Measurements from ENCODE around the gene HOXC11. TPM values are rescaled to one million over a fixed set of nuclear protein-coding genes. Genes with fewer than 3 reads are reported as not detected.

Gene HOXC11
- total RNA-seq, result not detected

GRCh38 chr12:53972722-53973235, at the start of gene HOXC11:
TSS of gene HOXC11 (plus strand) at chr12:53973126. CDS start at chr12:53973242, 116 bp downstream.
- DNase-seq, result no peak

GRCh38 chr12:53924521-53925405, 48.2 kb upstream of the HOXC11 start:
- DNase-seq, result no peak

- DNase-seq, result no peak
Observed at GRCh38 chr12:53927220-53928029, 45.5 kb upstream of the HOXC11 start.

GRCh38 chr12:53928054-53928835, 44.7 kb upstream of the HOXC11 start:
- DNase-seq, result no peak

GRCh38 chr12:53929527-53929926, 43.4 kb upstream of the HOXC11 start:
- DNase-seq, result no peak

GRCh38 chr12:53930591-53931255, 42.2 kb upstream of the HOXC11 start:
- DNase-seq, result no peak

GRCh38 chr12:53931844-53932581, 40.9 kb upstream of the HOXC11 start:
- DNase-seq, result no peak

GRCh38 chr12:53932915-53933314, 40.0 kb upstream of the HOXC11 start:
- no peak for DNase-seq

- no peak for DNase-seq
Observed at GRCh38 chr12:53935383-53936341, 37.3 kb upstream of the HOXC11 start.

- no peak for DNase-seq
Observed at GRCh38 chr12:53937099-53937498, 35.8 kb upstream of the HOXC11 start.

- DNase-seq, result no peak
Observed at GRCh38 chr12:53937596-53938325, 35.2 kb upstream of the HOXC11 start.

GRCh38 chr12:53938326-53939140, 34.4 kb upstream of the HOXC11 start, which contains the start of gene HOXC13:
TSS of gene HOXC13 (plus strand) at chr12:53938831. CDS start at chr12:53938907, 76 bp downstream.
- no peak for DNase-seq

- no peak for DNase-seq
Observed at GRCh38 chr12:53939141-53940108, 33.5 kb upstream of the HOXC11 start.

GRCh38 chr12:53940443-53941014, 32.4 kb upstream of the HOXC11 start:
- DNase-seq, result no peak

GRCh38 chr12:53941187-53941586, 31.7 kb upstream of the HOXC11 start:
- DNase-seq, result no peak

- no peak for DNase-seq
Observed at GRCh38 chr12:53941750-53942149, 31.2 kb upstream of the HOXC11 start.
